ENCODE results near the gene BCL2L12. TPM values are rescaled to one million over a fixed set of nuclear protein-coding genes. Genes with fewer than 3 reads are reported as not detected.
A peak's percentile ranks its signal among the peaks of the same experiment; 100 is the strongest.

The BCL2L12 gene
- polyA plus RNA-seq, 1 of the 3 experiments (the other 2 are of a cell fraction), result 27.9 TPM

DNA sequence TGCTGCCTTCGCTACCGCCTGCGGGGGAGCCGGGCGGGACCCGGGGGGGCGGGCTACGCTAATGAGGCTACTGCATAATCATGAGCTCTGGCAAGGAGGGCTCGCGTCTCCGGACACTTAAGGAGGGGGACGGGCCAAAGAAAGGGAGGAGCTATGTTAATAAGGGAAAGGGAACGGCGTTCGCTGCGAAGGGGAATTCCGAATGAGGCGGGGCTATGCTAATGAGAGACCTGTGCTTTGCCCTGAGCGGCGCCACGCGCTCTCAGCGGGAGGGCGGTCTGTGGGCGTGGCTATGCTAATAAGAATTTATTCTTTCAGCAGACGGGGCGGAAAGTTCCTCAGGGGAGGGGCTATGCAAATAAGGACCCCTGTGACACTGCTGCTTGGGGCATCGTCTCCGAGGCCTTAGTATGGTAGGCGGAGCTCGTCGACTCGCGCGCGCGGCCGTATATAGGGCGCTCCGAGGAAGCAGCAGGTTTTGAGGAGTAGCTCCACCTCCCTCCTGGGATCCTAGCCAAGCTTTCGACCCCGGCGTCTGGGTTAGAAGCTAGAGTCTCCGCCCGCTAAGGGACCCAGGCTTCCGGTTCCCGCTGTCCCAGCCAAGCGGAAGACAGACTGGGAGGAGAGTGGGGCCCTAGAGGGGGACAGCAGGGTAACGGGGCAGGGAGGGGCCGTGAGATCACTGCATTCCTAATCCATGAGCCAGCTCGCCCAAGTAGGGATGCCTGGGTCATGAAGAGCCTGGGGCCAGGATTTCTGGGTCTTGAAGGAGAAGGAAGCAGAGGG is 25.4 kb upstream of the BCL2L12 start, which contains the start of gene RRAS:
RRAS (minus strand) TSS at position 31 of the 786 bp plus-strand sequence. CDS start 45 bp downstream, outside the sequence.
- H2AFZ ChIP-seq (ENCODE audit: low read depth), result no peak within 1 kb of the TSS
- peaks cover 6 to 7% of the 10 kb centered on the region in 2 experiments for H3K36me3 ChIP-seq (replicated peaks in 1 of 2; ENCODE audit: control insufficient read depth in 1 of 2, insufficient read depth in 2 of 2, low read length in 1 of 2)
- peak; percentile 95 for DNase-seq
- H4K20me1 ChIP-seq (ENCODE audit: insufficient read depth), result peaks cover 11% of the 10 kb centered on the region
- peak within 1 kb of the TSS; percentile 99 to 100 for H3K27ac ChIP-seq (ENCODE audit: low read depth in 2 of 2, low read length in 1 of 2)
- H3K79me2 ChIP-seq (ENCODE audit: insufficient read depth), result peaks cover 54% of the 10 kb centered on the region
- H3K27me3 ChIP-seq (ENCODE audit: insufficient read depth), result no peaks in the 10 kb centered on the region
- H3K9me2 ChIP-seq, result no peaks in the 10 kb centered on the region
- H3K9ac ChIP-seq, result peak within 1 kb of the TSS; percentile 97
- H3K4me2 ChIP-seq, result peak within 1 kb of the TSS; percentile 97
- POLR2A ChIA-PET, result interaction anchor here (0.6 to 1.3 kb wide), 10 partner anchors 8 to 210 kb away, joined by 3 to 5 read pairs (median 3); partner anchors contain the start of genes BCL2L12, CPT1C, IRF3 and NOSIP
- peak within 1 kb of the TSS; percentile 64 to 87 for H3K4me3 ChIP-seq (ENCODE audit: low read depth in 2 of 2, low read length in 1 of 2)
- TF ChIP-seq SIN3A (IDR thresholded peaks at IDR 0.05; ENCODE audit: borderline replicate concordance, low read depth, low read length) (peak; percentile 82; the same call in 1 of the 2 replicates), GABPA (IDR thresholded peaks at IDR 0.05; ENCODE audit: low read depth) (peak; percentile 75), GATA2 (CRISPR knock-in tag; IDR thresholded peaks at IDR 0.05) (no peak), ELF1 (IDR thresholded peaks at IDR 0.05) (peak; percentile 78), POLR2AphosphoS5 (IDR thresholded peaks at IDR 0.05; ENCODE audit: low read depth, low read length) (peak; percentile 59; the same call in 1 of the 2 replicates), EP300 (IDR thresholded peaks at IDR 0.05; ENCODE audit: borderline replicate concordance in 1 of 2, low read depth in 1 of 2, low read length in 1 of 2) (peak in 1 of 2 experiments; percentile 71; a peak in 1 of 4 replicates), MEF2A (IDR thresholded peaks at IDR 0.05; ENCODE audit: borderline replicate concordance, low read depth) (no peak; the same call in 1 of the 2 replicates), MXI1 (IDR thresholded peaks at IDR 0.05; ENCODE audit: low read depth, low read length) (no peak; the same call in none of the 2 replicates), RCOR1 (IDR thresholded peaks at IDR 0.05; ENCODE audit: low read length) (peak; percentile 8; the same call in 1 of the 2 replicates), RAD21 (IDR thresholded peaks at IDR 0.05; ENCODE audit: low read length) (no peak; the same call in 1 of the 2 replicates), SMC3 (IDR thresholded peaks at IDR 0.05; ENCODE audit: low read depth, low read length) (no peak), TEAD4 (IDR thresholded peaks at IDR 0.05; ENCODE audit: borderline replicate concordance, insufficient read depth) (peak; percentile 77; the same call in 1 of the 2 replicates), JUND (IDR thresholded peaks at IDR 0.05) (peak; percentile 88), TCF12 (IDR thresholded peaks at IDR 0.05) (peak; percentile 57; the same call in 1 of the 2 replicates), YY1 (IDR thresholded peaks at IDR 0.05; ENCODE audit: low read depth) (no peak; the same call in 1 of the 2 replicates), FOSL2 (IDR thresholded peaks at IDR 0.05; ENCODE audit: borderline replicate concordance, low read depth) (peak; percentile 90), NFIC (IDR thresholded peaks at IDR 0.05; ENCODE audit: borderline replicate concordance) (peak; percentile 76), RXRA (IDR thresholded peaks at IDR 0.05; ENCODE audit: borderline replicate concordance, low read depth) (peak; percentile 73; the same call in 1 of the 2 replicates), TAF1 (IDR thresholded peaks at IDR 0.05; ENCODE audit: borderline replicate concordance, low read depth, low read length) (peak; percentile 73)
- TF ChIP-seq, protein P1, sequence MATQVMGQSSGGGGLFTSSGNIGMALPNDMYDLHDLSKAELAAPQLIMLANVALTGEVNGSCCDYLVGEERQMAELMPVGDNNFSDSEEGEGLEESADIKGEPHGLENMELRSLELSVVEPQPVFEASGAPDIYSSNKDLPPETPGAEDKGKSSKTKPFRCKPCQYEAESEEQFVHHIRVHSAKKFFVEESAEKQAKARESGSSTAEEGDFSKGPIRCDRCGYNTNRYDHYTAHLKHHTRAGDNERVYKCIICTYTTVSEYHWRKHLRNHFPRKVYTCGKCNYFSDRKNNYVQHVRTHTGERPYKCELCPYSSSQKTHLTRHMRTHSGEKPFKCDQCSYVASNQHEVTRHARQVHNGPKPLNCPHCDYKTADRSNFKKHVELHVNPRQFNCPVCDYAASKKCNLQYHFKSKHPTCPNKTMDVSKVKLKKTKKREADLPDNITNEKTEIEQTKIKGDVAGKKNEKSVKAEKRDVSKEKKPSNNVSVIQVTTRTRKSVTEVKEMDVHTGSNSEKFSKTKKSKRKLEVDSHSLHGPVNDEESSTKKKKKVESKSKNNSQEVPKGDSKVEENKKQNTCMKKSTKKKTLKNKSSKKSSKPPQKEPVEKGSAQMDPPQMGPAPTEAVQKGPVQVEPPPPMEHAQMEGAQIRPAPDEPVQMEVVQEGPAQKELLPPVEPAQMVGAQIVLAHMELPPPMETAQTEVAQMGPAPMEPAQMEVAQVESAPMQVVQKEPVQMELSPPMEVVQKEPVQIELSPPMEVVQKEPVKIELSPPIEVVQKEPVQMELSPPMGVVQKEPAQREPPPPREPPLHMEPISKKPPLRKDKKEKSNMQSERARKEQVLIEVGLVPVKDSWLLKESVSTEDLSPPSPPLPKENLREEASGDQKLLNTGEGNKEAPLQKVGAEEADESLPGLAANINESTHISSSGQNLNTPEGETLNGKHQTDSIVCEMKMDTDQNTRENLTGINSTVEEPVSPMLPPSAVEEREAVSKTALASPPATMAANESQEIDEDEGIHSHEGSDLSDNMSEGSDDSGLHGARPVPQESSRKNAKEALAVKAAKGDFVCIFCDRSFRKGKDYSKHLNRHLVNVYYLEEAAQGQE (IDR thresholded peaks at IDR 0.05; ENCODE audit: low read depth, low read length), result peak; percentile 64; the same call in 1 of the 2 replicates
- TF ChIP-seq, protein P2, sequence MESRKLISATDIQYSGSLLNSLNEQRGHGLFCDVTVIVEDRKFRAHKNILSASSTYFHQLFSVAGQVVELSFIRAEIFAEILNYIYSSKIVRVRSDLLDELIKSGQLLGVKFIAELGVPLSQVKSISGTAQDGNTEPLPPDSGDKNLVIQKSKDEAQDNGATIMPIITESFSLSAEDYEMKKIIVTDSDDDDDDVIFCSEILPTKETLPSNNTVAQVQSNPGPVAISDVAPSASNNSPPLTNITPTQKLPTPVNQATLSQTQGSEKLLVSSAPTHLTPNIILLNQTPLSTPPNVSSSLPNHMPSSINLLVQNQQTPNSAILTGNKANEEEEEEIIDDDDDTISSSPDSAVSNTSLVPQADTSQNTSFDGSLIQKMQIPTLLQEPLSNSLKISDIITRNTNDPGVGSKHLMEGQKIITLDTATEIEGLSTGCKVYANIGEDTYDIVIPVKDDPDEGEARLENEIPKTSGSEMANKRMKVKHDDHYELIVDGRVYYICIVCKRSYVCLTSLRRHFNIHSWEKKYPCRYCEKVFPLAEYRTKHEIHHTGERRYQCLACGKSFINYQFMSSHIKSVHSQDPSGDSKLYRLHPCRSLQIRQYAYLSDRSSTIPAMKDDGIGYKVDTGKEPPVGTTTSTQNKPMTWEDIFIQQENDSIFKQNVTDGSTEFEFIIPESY (IDR thresholded peaks at IDR 0.05; ENCODE audit: borderline replicate concordance, low read depth), result 0 out of 2 replicates have a peak, but pooled peaks have one; percentile 54
- TF ChIP-seq, protein P3, sequence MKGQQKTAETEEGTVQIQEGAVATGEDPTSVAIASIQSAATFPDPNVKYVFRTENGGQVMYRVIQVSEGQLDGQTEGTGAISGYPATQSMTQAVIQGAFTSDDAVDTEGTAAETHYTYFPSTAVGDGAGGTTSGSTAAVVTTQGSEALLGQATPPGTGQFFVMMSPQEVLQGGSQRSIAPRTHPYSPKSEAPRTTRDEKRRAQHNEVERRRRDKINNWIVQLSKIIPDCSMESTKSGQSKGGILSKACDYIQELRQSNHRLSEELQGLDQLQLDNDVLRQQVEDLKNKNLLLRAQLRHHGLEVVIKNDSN (IDR thresholded peaks at IDR 0.05; ENCODE audit: borderline replicate concordance, low read depth), result no peak
- TF ChIP-seq, protein P4, sequence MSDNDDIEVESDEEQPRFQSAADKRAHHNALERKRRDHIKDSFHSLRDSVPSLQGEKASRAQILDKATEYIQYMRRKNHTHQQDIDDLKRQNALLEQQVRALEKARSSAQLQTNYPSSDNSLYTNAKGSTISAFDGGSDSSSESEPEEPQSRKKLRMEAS (IDR thresholded peaks at IDR 0.05; ENCODE audit: low read depth), result peak; percentile 5
- H3K4me1 ChIP-seq (ENCODE audit: control insufficient read depth in 1 of 2, insufficient read depth in 2 of 2, low read depth in 1 of 2, low read length in 1 of 2), result peaks cover 14 to 32% of the 10 kb centered on the region in 2 experiments
- CTCF ChIA-PET, result interaction anchor here (0.8 to 5.2 kb wide), 4 partner anchors 32 to 70 kb away, joined by 3 to 31 read pairs (median 6); partner anchors contain the start of gene PRMT1
- H3K9me3 ChIP-seq, result no peaks in the 10 kb centered on the region
- H3F3A ChIP-seq (replicated peaks; ENCODE audit: insufficient read depth), result peaks cover 10% of the 10 kb centered on the region
- WGBS (ENCODE audit: low lambda C conversion rate), result under 1% methylated on average over 46 of the region's 51 CpGs
